GM19193 (cell line): ENCODE results near the gene PPP4R2.

Source experiments
- POLR2A ChIP-seq: IDR thresholded peaks from 4 replicates; pipeline ENCODE4 v1.6.1; 2011; ENCODE audit not compliant: insufficient read depth, insufficient read length; ENCODE audit errors: extremely low read depth

Gene PPP4R2

DNA sequence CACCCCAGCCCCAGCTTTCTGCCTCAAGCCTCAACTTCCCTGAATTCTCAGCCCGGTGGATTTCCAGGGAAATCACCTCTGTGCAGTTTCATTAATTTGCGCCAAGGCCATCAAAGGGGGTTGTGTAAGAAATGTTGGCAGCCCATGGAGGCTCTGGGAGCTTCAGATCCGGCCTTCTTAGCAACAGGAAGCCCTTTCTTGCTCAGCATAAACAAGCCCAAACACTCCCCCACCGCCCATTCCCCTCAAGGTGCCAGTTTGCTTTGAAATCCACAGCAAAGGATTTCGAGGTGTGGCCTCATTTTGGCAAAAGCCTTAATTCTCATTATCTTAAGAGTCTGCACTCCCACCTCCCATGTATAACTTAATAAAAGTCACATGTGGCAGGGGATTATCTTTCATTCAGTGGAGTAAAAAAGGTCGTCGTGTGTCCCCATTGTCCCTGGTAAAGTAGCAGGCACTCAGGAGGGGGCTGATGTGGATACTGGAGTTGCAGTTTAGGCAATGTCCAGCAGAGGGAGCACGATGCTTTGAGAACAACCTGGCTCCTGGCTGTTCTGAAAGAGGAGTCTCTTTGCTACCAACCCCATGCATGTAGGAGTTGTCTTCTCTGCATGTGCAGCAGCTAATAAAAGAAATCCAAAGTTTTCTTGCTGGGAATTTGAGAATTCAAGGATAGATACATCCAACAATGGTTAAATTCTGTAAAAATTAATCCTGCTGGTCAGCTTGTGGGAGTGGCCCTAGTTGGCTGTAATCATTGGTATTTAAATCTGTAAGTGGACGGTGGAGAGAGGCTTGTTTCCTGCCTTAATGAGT lies 104.3 kb downstream of the PPP4R2 start:
- no peak for TF ChIP-seq POLR2A

GRCh38 chr3:73101881-73102280 lies 105.3 kb downstream of the PPP4R2 start:
- no peak for TF ChIP-seq POLR2A

DNA sequence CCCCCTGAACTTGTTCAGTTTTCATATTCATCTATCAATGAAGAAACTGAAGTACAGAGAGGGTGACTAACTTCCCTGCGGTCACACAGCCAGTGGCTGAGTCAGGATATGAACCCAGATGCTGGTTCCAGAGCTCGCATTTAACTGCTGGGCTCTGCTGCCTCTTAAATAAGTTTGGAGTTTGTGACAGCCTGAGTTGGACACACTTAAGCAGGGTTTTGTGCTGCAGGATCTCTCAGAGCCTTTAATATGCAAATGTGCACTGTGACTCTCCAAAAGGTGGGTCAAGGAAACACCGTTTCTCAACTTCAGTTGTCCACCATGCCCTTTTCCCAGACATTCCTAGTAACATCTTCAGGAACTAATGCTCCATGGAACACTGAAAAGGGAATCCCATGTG lies 110.6 kb downstream of the PPP4R2 start:
- no peak for TF ChIP-seq POLR2A

DNA sequence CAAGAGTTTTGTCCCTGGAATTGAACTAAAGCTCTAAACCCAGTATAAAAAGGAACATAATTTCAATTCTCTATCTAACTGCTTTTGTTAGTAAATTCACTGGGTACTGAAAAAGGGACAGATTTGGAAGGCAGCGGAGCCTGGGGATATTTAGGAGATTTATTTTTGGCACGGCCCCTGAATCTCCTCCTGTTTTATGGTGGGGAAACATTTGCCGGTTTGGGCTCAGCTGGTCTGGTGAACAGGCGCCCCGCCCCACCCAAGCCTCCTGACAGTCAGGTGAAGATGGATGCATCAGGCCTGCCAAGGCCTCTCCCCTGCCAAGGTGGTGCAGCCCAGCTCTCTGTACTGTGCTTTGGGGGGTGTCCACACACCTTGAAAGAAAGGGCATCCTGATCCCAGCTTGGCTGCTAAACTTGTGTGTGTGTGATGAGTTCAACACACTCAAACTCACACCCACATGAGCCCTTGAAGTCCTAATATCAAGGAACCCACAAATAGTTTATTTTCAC lies 111.1 kb downstream of the PPP4R2 start:
- TF ChIP-seq POLR2A, result no peak

GRCh38 chr3:73108750-73109149 lies 112.1 kb downstream of the PPP4R2 start:
- TF ChIP-seq POLR2A, result no peak

- TF ChIP-seq POLR2A, result no peak
Measured at GRCh38 chr3:73110530-73110929, 113.9 kb downstream of the PPP4R2 start.

GRCh38 chr3:73114711-73115110 lies 118.1 kb downstream of the PPP4R2 start:
- no peak for TF ChIP-seq POLR2A

- no peak for TF ChIP-seq POLR2A
Measured at GRCh38 chr3:73115806-73116205, 119.2 kb downstream of the PPP4R2 start.
